Stimulated activated naive CD4-positive, alpha-beta T cell (primary cell): Measurements from ENCODE around the gene COPB1.
A peak's percentile ranks its signal among the peaks of the same experiment; 100 is the strongest.

Experiments
- DNase-seq, 6 experiments: peaks; one replicate each; lab custom pipeline; 2025; lab: John Stamatoyannopoulos, UW

Gene COPB1

GRCh38 chr11:14506532-14506931, 6.9 kb upstream of the COPB1 start:
- DNase-seq: no peak

GRCh38 chr11:14503023-14503422, 3.4 kb upstream of the COPB1 start:
- no peak for DNase-seq

DNA sequence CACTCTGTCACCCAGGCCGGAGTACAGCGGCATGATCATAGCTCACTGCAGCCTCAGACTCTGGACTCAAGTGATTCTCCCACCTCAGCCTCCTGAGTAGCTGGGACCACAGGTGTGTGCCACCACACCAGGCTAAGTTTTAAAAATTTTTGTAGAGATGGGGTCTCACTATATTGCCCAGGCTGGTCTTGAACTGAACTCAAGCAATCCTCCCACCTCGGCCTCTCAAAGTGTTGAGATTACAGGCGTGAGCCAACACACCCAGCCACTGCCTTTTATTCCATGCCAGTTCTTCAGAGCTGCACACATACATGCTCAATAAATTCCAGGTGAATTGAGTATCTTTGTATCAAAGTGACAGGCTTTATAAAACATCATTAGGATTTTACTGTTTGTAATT, 2.4 kb upstream of the COPB1 start:
- no peak for DNase-seq

DNA sequence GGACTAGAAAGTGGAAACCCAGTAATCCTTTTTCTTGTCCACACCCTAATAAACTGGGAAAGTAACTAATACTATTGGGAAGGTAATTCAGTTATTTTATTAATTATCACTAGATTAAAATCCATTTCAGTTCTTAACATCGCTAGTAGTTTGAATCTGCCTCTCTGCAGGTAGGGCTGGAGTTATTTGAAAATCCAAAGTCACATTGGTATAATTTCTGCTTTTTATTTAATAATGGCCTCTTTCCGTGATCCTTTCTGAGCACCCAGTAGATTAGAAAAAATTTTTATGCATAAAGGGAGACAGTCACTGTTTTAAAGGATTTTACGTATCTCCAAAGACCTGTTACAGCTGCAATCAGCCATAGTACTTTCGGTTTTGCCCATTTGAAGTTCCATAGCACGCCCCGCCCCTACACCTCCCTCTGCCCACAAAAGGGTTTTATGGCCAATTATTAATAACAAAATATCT, 605 bp upstream of the COPB1 start:
- peak; percentile 24 to 79 (median 55) for DNase-seq

GRCh38 chr11:14499178-14499559, 442 bp downstream of the COPB1 start:
- DNase-seq: peak in 2 of 6 experiments; percentile 22 to 50

DNA sequence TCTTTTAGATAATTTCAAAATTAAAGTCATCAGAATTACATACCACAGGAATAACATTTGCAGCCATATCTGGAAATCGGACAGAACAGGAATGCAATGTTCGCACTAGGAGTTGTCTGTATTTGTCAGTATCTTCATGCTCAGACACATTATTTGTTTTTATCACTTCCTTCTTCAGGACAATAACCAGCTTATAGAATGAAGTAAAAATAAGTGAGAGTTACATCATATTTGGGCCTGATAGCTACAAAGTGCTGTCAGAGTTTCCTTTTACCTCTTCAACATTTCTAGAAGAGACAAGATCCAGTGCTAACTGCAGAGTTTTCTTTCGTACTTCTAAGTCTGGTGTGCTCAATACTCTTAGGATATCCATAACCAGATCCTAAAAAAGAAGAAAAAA, 18.9 kb downstream of the COPB1 start:
- DNase-seq: no peak

- DNase-seq: no peak
These were observed 28.5 kb downstream of the COPB1 start for GRCh38 chr11:14471127-14471526.

DNA sequence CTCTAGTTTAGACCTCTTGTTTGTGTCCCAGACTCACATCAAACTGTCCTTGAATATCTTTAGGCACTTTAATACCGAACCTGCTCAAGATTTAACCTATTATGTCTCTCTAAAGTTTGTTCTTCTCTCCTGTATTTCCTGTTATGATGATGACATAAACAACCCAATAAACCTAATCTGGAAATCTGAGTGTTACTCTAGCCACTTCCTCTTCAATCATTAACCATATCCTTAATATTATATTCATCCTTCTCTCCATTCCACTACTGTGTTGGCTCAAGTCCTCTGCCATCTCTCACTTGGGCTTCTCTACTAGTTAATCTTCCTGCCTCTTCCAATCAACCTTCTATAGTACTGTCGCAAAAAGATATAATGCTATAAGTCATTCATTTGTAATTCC, 36.0 kb downstream of the COPB1 start:
- DNase-seq: no peak

DNA sequence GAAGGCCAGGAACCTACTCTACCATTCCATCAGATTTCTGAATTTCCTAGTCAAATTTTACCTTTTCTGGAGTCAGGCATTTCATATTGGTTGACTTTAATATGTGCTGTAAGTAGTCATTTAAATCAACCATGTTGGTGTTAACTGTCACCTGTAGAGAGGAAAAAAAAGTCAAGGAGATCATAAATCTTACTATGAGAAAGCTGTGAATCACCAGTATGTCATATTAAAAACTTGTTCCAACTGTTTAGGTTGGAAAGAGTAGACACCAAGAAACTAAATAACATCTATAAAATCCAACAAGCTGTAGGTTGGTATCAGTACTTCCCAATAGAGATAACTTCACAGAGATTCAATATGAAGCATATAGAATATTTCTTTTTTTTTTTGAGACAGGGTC, 39.5 kb downstream of the COPB1 start:
- DNase-seq: no peak

GRCh38 chr11:14458377-14458776, 41.2 kb downstream of the COPB1 start:
- DNase-seq: no peak

- no peak for DNase-seq
These were observed 43.8 kb downstream of the COPB1 start for GRCh38 chr11:14455648-14456430.

GRCh38 chr11:14454861-14455632, 44.6 kb downstream of the COPB1 start:
- peak in 2 of 6 experiments; percentile 30 to 32 for DNase-seq

GRCh38 chr11:14451825-14452224, 47.8 kb downstream of the COPB1 start:
- DNase-seq: no peak

DNA sequence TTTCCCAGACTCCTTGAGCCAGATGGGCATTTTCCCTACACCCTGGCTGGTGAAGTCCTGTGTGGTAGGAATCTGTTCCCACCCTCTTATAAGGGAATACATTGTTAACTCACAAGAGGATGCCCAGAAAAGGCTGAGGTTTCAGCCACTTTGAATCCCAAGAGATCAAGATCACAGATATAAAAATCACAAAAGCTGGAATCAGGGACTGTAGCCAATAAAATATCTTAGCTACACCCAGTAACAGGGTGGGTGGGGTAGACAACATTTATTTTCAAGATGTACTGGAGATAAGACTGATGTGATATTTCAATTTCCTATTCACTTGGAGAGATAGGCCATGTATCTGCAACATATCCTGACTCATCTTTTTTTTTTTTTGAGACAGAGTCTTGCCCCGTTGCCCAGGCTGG, 50.3 kb downstream of the COPB1 start:
- no peak for DNase-seq

- DNase-seq: no peak
These were observed 51.4 kb downstream of the COPB1 start for GRCh38 chr11:14448240-14448639.

GRCh38 chr11:14446701-14447169, 52.9 kb downstream of the COPB1 start:
- DNase-seq: no peak

GRCh38 chr11:14445542-14446530, 53.8 kb downstream of the COPB1 start:
- no peak for DNase-seq

GRCh38 chr11:14444441-14445189, 55.0 kb downstream of the COPB1 start:
- no peak for DNase-seq

- DNase-seq: no peak
These were observed 56.0 kb downstream of the COPB1 start for GRCh38 chr11:14443638-14444037.

- no peak for DNase-seq
These were observed 63.7 kb downstream of the COPB1 start for GRCh38 chr11:14435717-14436512.
